RWPE1 (cell line): ENCODE results near the gene MYO7A.

Experiments used
- CTCF ChIA-PET: fragments of 350-600 bp; sonication (Branson Sonifier 250); formaldehyde crosslinking; extraction: SDS; loops from one replicate; lab custom pipeline; 2021; lab: Yijun Ruan, JAX
- POLR2A ChIA-PET: fragments of 400-600 bp; formaldehyde crosslinking; extraction: SDS; loops from one replicate; lab custom pipeline; 2020; ENCODE audit warnings: antibody characterized with exemption; ENCODE audit not compliant: low non-redundant PET; lab: Yijun Ruan, JAX
- DNase-seq: peaks from one replicate; pipeline ENCODE4 v3.0.0; 2012; ENCODE audit warnings: low spot score
- H3K27ac ChIP-seq: fragments of 450-650 bp; 2 replicates; pipeline ENCODE4 v1.5.1; 2017
- CTCF ChIP-seq: fragments of 450-650 bp; conservative IDR thresholded peaks from 2 replicates; pipeline ENCODE4 v1.5.1; 2017; ENCODE audit warnings: low read depth, mild to moderate bottlenecking

Gene MYO7A

DNA sequence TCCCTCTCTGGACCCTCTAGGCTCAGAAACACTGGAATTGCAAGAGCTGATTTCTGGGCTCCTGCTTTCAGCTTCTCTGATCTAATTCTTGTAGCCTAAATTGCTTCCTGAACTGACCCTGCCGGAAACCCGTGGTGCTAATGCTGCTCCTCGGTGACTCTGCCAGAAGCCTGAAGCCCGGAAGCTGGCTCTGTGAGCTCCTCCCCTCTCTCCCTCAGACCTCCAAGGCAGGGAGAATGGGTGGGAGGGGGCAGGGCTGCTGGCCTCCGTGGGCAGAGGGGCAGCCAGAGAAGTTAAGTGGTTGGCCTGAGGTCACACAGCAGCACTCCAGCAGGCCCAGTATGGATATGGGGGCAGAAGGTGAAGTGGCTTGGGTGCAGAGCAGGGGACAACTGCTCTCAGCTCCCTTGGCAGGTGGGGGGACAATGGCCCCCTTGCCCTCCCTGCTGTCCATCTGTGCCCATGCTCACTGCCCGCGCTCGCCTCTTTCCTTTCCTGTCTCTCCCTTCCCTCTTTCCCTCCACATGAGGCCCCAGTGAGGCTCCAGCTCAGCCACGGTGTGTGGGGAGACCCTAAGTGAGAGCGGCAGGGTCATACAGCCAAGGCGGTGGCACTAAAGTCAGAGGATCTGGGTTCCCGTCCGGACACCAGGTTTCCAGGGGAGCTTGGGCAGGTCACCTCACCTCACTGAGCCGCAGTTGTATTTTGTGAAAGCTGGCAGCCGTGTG is 45.0 kb upstream of the MYO7A start:
- POLR2A ChIA-PET, result no interaction called here

GRCh38 chr11:77083566-77084245 is 44.3 kb upstream of the MYO7A start:
- no peak for DNase-seq
- TF ChIP-seq CTCF, result no peak
- ChIA-PET POLR2A (no interaction called here), CTCF (no interaction called here)
- H3K27ac ChIP-seq, result no peak overlapping the region

More for the DNA sequence above, 45.0 kb upstream of the MYO7A start:
- CTCF ChIA-PET, result interaction anchor here (0.7 to 1.9 kb wide), 3 partner anchors 8 to 356 kb away, joined by 3 to 14 read pairs (median 4); no protein-coding TSS in a partner anchor
- no peak overlapping the region for H3K27ac ChIP-seq
- TF ChIP-seq CTCF, result no peak
- DNase-seq, result no peak

GRCh38 chr11:77084581-77085191 is 43.4 kb upstream of the MYO7A start:
- POLR2A ChIA-PET, result no interaction called here
- TF ChIP-seq CTCF, result no peak
- DNase-seq, result no peak
- CTCF ChIA-PET, result interaction anchor here (0.7 kb wide), 1 partner anchor 333 kb away, joined by 3 read pairs; no protein-coding TSS in a partner anchor
- no peak overlapping the region for H3K27ac ChIP-seq

DNA sequence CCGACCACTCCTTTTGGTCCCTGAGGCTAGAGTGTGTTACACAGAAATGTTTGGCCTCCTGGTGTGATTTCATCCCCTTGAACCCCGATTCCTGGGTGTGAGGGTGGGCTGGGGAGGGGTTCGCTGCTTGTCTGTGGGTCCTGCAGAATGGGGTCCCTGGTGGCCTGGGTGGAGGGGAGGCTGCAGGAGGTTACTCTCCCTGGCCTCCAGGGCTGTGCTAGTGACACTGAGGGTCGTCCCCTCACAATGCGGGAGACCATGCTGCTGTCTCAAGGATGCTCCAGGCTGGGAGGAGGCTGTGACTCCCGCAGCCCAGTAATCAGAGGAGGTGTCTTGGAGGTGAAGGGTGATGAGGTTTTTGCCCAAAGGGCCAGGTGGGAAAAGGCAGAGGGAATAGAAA is 42.4 kb upstream of the MYO7A start:
- no peak for TF ChIP-seq CTCF
- ChIA-PET POLR2A (no interaction called here), CTCF (no interaction called here)
- no peak for DNase-seq
- no peak overlapping the region for H3K27ac ChIP-seq

GRCh38 chr11:77086521-77087472 is 41.2 kb upstream of the MYO7A start:
- no peak overlapping the region for H3K27ac ChIP-seq
- DNase-seq, result no peak
- CTCF ChIA-PET, result interaction anchor here (0.7 kb wide), 1 partner anchor 44 kb away, joined by 3 read pairs; no protein-coding TSS in a partner anchor
- no peak for TF ChIP-seq CTCF
- POLR2A ChIA-PET, result no interaction called here
